ENCODE data around the gene TMC4. TPM values are rescaled to one million over a fixed set of nuclear protein-coding genes. Genes with fewer than 3 reads are reported as not detected.

TMC4 gene
- total and polyA plus RNA-seq, 2 donors (not counting 1 experiment from before 2014, with no cell fraction given) = not detected

DNA sequence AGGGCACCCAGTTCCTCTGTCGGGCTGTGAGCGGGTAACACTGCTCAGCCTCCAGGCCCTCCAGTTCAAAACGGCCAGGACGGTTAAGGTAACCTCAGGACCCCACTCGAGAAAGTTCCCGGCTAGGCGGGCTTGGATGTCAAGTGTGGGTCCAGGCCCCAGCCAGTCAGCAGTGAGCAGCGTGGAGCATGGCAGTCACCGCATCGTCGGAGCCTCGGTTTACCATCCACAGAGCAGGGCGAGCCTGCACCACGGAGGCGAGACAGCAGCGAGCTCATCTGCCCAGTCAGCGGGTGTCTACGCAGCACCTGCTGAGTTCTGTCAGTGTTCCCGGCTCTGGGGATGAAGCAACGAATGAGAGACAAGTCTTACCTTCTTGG lies 43.4 kb downstream of the TMC4 start:
- Histone ChIP-seq H2AFZ (ENCODE audit: insufficient read depth, low read depth, low read length, poor library complexity, severe bottlenecking) (no peak overlapping the region), H3K27ac (ENCODE audit: low read length in 2 of 2) (no peak overlapping the region), H3K4me3 (ENCODE audit: control extremely low read depth in 1 of 5, extremely low read depth in 1 of 5, insufficient read depth in 1 of 5, low read depth in 2 of 5, low read length in 4 of 5) (no peak overlapping the region), H3K4me2 (replicated peaks; ENCODE audit: low read depth, low read length, poor library complexity, severe bottlenecking) (no peak overlapping the region), H3K9ac (ENCODE audit: low read length) (no peak overlapping the region), H4K20me1 (ENCODE audit: control insufficient read depth, insufficient read depth, low read length, poor library complexity, severe bottlenecking) (no peaks in the 10 kb centered on the region), H3K36me3 (replicated peaks in 1 of 2; ENCODE audit: control extremely low read depth in 1 of 2, control insufficient read depth in 1 of 2, extremely low read depth in 1 of 2, insufficient read depth in 2 of 2, low read length in 1 of 2) (peaks cover 6 to 42% of the 10 kb centered on the region in 2 experiments), H3K79me2 (ENCODE audit: control insufficient read depth, insufficient read depth, low read length) (no peaks in the 10 kb centered on the region), H3K9me3 (ENCODE audit: control extremely low read depth in 1 of 3, control insufficient read depth in 2 of 3, insufficient read depth in 1 of 3, low read length in 2 of 3) (no peaks in the 10 kb centered on the region), H3K4me1 (ENCODE audit: control insufficient read depth in 2 of 2, insufficient read depth in 2 of 2, low read length in 2 of 2) (no peaks in the 10 kb centered on the region), H3K27me3 (replicated peaks in 1 of 4; ENCODE audit: control extremely low read depth in 1 of 4, control insufficient read depth in 3 of 4, insufficient read depth in 4 of 4, low read length in 3 of 4) (peaks cover 0 to 5% (median under 1%) of the 10 kb centered on the region in 4 experiments)
- ChIA-PET POLR2A (no interaction called here), CTCF (no interaction called here)
- DNase-seq = no peak
- Mint-ChIP-seq H3K4me1 (no peaks in the 10 kb centered on the region), H3K27me3 (peaks cover 4% of the 10 kb centered on the region), H3K27ac (no peak overlapping the region), H3K4me3 (no peak overlapping the region), H3K9me3 (ENCODE audit: insufficient read depth) (no peaks in the 10 kb centered on the region)
- intact Hi-C loops (cut with micrococcal nuclease) = no loop called here
- no peak for ATAC-seq (ENCODE audit: low read depth)
- WGBS (ENCODE audit: insufficient coverage) = 97% methylated on average over 20 of the region's 20 CpGs
- TF ChIP-seq EZH2 (IDR thresholded peaks at IDR 0.05; ENCODE audit: borderline replicate concordance, insufficient read depth, low read depth, low read length, poor library complexity, severe bottlenecking) (no peak), CTCF (IDR thresholded peaks at IDR 0.05) (no peak)

DNA sequence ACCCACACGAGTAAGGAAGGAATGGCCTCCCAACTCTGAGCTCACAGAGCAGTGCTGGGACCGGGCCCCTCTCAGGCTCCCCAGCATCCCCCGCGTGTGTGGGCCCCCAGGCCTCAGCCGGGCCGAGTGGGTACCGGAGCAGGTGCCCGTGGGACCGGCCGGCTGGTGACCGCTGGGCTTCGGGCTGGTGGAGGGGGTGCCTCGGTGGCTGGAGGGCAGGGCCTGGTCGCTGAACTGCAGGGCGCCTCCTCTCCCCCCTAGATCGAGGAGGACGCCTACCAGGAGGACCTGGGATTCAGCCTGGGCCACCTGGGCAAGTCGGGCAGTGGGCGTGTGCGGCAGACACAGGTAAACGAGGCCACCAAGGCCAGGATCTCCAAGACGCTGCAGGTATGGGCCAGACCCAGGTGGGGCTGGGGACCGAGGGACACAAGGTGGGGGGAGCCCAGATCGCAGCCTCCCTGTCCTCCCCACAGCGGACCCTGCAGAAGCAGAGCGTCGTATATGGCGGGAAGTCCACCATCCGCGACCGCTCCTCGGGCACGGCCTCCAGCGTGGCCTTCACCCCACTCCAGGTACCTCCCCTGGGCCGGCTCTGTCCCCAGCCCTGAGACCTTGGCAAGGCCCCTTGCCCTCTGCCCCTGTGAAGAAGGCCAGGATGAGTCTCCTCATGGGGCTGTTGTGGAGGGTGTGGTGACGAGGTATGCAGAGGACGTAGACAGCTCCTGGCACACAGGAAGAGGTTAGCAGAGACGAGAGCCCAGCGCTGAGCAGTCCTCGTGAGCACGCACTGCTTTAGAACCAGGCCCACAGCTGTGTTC lies 44.0 kb downstream of the TMC4 start:
- Histone ChIP-seq H3K4me2 (replicated peaks; ENCODE audit: low read depth, low read length, poor library complexity, severe bottlenecking) (no peak overlapping the region), H3K9ac (ENCODE audit: low read length) (no peak overlapping the region), H3K79me2 (ENCODE audit: control insufficient read depth, insufficient read depth, low read length) (no peaks in the 10 kb centered on the region), H2AFZ (ENCODE audit: insufficient read depth, low read depth, low read length, poor library complexity, severe bottlenecking) (no peak overlapping the region), H3K4me1 (ENCODE audit: control insufficient read depth in 2 of 2, insufficient read depth in 2 of 2, low read length in 2 of 2) (no peaks in the 10 kb centered on the region), H3K9me3 (ENCODE audit: control extremely low read depth in 1 of 3, control insufficient read depth in 2 of 3, insufficient read depth in 1 of 3, low read length in 2 of 3) (no peaks in the 10 kb centered on the region), H3K36me3 (replicated peaks in 1 of 2; ENCODE audit: control extremely low read depth in 1 of 2, control insufficient read depth in 1 of 2, extremely low read depth in 1 of 2, insufficient read depth in 2 of 2, low read length in 1 of 2) (peaks cover 6 to 48% of the 10 kb centered on the region in 2 experiments), H3K27me3 (replicated peaks in 1 of 4; ENCODE audit: control extremely low read depth in 1 of 4, control insufficient read depth in 3 of 4, insufficient read depth in 4 of 4, low read length in 3 of 4) (no peaks in the 10 kb centered on the region), H3K4me3 (ENCODE audit: control extremely low read depth in 1 of 5, extremely low read depth in 1 of 5, insufficient read depth in 1 of 5, low read depth in 2 of 5, low read length in 4 of 5) (no peak overlapping the region), H4K20me1 (ENCODE audit: control insufficient read depth, insufficient read depth, low read length, poor library complexity, severe bottlenecking) (no peaks in the 10 kb centered on the region), H3K27ac (ENCODE audit: low read length in 2 of 2) (no peak overlapping the region)
- Mint-ChIP-seq H3K4me3 (no peak overlapping the region), H3K27me3 (no peaks in the 10 kb centered on the region), H3K9me3 (ENCODE audit: insufficient read depth) (no peaks in the 10 kb centered on the region), H3K27ac (no peak overlapping the region), H3K4me1 (no peaks in the 10 kb centered on the region)
- TF ChIP-seq CTCF (IDR thresholded peaks at IDR 0.05) (no peak), EZH2 (IDR thresholded peaks at IDR 0.05; ENCODE audit: borderline replicate concordance, insufficient read depth, low read depth, low read length, poor library complexity, severe bottlenecking) (no peak)
- intact Hi-C loops (cut with micrococcal nuclease) = no loop called here
- ATAC-seq (ENCODE audit: low read depth) (no peak), DNase-seq (no peak)
- CTCF ChIA-PET = no interaction called here
- 96% methylated on average over 41 of the region's 41 CpGs for WGBS (ENCODE audit: insufficient coverage)
- POLR2A ChIA-PET = no interaction called here

Measured in B cell (primary cell).